HG03460 (cell line): ENCODE results near the gene VASP.
"Not testable (repeated sequence)": the region's sequence is repeated elsewhere in the genome, so short reads cannot be mapped to it uniquely, and the experiment has no call there.

Source experiments
- ATAC-seq: cut with Tn5 transposase; IDR thresholded peaks from one replicate; pipeline ENCODE4 v1.9.1; 2021; ENCODE audit not compliant: unreplicated experiment

The VASP gene

GRCh38 chr19:45496349-45496953, 10.8 kb upstream of the VASP start:
- ATAC-seq, result peak; percentile 21

- ATAC-seq, result no peak
Observed at GRCh38 chr19:45497791-45498190, 9.5 kb upstream of the VASP start.

- no peak for ATAC-seq
Observed at GRCh38 chr19:45498411-45499195, 8.7 kb upstream of the VASP start, which contains the start of gene PPM1N. TSS of gene PPM1N (plus strand) at chr19:45498443. CDS start at chr19:45498473, 30 bp downstream.

GRCh38 chr19:45499196-45500180, 7.8 kb upstream of the VASP start:
- ATAC-seq, result no peak

GRCh38 chr19:45500918-45501729, 6.2 kb upstream of the VASP start:
- ATAC-seq, result no peak

GRCh38 chr19:45501730-45502014, 5.6 kb upstream of the VASP start:
- no peak for ATAC-seq

GRCh38 chr19:45502111-45502510, 5.2 kb upstream of the VASP start:
- no peak for ATAC-seq

GRCh38 chr19:45503909-45504308, 3.4 kb upstream of the VASP start:
- no peak for ATAC-seq

- no peak for ATAC-seq
Observed at GRCh38 chr19:45505151-45505995, 1.9 kb upstream of the VASP start.

- no peak for ATAC-seq
Observed at GRCh38 chr19:45505996-45506245, 1.4 kb upstream of the VASP start.

- ATAC-seq, result peak; percentile 53
Observed at GRCh38 chr19:45506246-45506988, 862 bp upstream of the VASP start.

- no peak for ATAC-seq
Observed at GRCh38 chr19:45507872-45508416, 665 bp downstream of the VASP start.

GRCh38 chr19:45508417-45508860, 1.2 kb downstream of the VASP start:
- ATAC-seq, result no peak

GRCh38 chr19:45508861-45509691, 1.8 kb downstream of the VASP start:
- no peak for ATAC-seq

- ATAC-seq, result no peak
Observed at GRCh38 chr19:45509692-45510015, 2.4 kb downstream of the VASP start.

- not testable (repeated sequence) for ATAC-seq
Observed at GRCh38 chr19:45510352-45510751, 3.1 kb downstream of the VASP start.

GRCh38 chr19:45511074-45511473, 3.8 kb downstream of the VASP start:
- no peak for ATAC-seq

GRCh38 chr19:45512881-45513483, 5.7 kb downstream of the VASP start:
- no peak for ATAC-seq
